HUES64 (cell line): ENCODE data around the gene KRT75.

ENCODE experiments used
- H3K27ac ChIP-seq: 2 replicates; pipeline ENCODE4 v1.7.0; 2013; ENCODE audit warnings: low read depth, low read length, inconsistent platforms
- H3K27me3 ChIP-seq: 2 replicates; pipeline ENCODE4 v1.6.1; 2013; ENCODE audit warnings: mild to moderate bottlenecking, low read length; ENCODE audit not compliant: insufficient read depth
- H3K36me3 ChIP-seq: 2 replicates; pipeline ENCODE4 v1.6.1; 2013; ENCODE audit warnings: mild to moderate bottlenecking, low read length; ENCODE audit not compliant: insufficient read depth
- H3K4me1 ChIP-seq: 2 replicates; pipeline ENCODE4 v1.6.1; 2013; ENCODE audit warnings: mild to moderate bottlenecking, low read length, moderate library complexity; ENCODE audit not compliant: insufficient read depth
- H3K4me3 ChIP-seq: 2 replicates; pipeline ENCODE4 v1.5.1; 2013; ENCODE audit warnings: mild to moderate bottlenecking, low read length, moderate library complexity
- H3K9ac ChIP-seq: 2 replicates; pipeline ENCODE4 v1.6.1; 2013; ENCODE audit warnings: mild to moderate bottlenecking, low read depth, low read length
- H3K9me3 ChIP-seq: 2 replicates; pipeline ENCODE4 v1.6.1; 2013; ENCODE audit warnings: low read depth, low read length; ENCODE audit not compliant: insufficient read depth
- WGBS: fragments of 150-250, 120-280 bp; methylation state at CpG from one replicate; pipeline ENCODE4 v1.1.7; 2013; ENCODE audit warnings: missing lambda C conversion rate; 5-methylcytosine and 5-hydroxymethylcytosine counted together

Gene KRT75

DNA sequence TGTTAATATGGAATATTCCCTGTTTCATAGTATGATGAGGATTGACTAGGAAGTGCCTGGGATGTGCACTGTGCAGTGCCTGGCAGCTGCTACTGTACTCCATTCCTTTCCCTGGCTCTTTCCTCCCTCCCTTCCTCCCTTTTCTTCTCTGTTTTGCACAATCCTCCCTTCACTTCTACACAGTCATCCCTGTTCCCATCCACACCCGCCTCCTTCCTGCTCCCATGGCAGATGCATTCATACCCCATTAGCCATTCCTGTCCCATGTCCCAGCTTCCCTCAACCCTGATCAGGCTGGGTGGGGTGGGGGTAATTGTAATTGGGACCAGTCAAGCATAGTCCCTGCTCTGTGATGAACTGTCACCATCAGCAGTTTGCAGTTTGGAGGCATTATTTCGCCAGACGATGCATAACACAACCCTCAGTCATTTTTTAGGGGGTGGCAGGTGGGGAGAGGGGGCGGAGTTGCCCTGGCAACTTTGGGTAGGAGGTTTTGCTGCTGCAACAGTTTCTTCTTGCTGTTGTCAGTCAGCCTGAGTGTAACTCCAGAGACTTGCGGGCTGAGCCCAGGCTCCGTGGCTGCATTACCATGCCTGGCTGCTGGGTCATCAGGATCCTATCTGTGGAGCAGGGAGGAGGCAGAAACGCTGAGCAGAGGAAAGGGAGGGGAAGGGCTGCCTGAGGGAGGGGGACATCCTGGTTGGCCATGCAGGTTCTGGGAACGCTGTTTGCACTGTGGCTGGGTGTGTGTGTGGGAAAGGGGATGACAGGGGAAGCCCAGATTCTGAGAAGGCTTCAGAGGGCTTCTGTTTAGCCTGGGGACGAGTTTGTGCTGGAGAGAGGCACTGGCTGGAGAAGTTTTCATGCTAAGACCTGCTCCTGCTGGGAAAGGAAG, 44.6 kb downstream of the KRT75 start:
- H3K27me3 ChIP-seq = no peaks in the 10 kb centered on the region
- no peaks in the 10 kb centered on the region for H3K36me3 ChIP-seq
- no peak overlapping the region for H3K4me3 ChIP-seq
- H3K9me3 ChIP-seq = no peaks in the 10 kb centered on the region
- 59% methylated on average over 9 of the region's 9 CpGs for WGBS
- no peak overlapping the region for H3K27ac ChIP-seq
- 0 out of 2 replicates have a peak, but pooled peaks cover 4% of the 10 kb centered on the region for H3K4me1 ChIP-seq
- H3K9ac ChIP-seq = no peak overlapping the region

DNA sequence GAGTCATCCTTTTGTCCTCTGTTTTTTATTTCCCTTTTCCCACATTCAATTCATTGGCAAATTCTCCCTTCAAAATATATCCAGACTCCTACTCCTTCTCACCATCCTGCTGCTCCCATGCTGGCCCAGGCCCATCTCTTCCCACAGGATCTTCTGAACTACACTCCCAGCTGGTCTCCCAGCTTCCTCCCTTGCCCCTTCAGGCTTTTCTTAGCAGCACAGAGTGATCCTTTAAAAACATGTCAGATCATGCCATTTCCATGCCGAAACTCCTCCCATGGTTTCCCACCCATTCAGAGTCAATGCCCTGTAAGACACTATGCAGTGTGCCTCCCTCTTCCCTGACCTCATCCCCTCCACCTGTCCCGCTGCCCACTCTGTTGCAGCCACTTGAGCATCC, 46.3 kb downstream of the KRT75 start:
- Histone ChIP-seq H3K4me3 (no peak overlapping the region), H3K9ac (no peak overlapping the region), H3K27ac (no peak overlapping the region), H3K36me3 (no peaks in the 10 kb centered on the region), H3K4me1 (0 out of 2 replicates have a peak, but pooled peaks cover 4% of the 10 kb centered on the region), H3K27me3 (no peaks in the 10 kb centered on the region), H3K9me3 (no peaks in the 10 kb centered on the region)
- 86% methylated on average over 2 of the region's 2 CpGs for WGBS

DNA sequence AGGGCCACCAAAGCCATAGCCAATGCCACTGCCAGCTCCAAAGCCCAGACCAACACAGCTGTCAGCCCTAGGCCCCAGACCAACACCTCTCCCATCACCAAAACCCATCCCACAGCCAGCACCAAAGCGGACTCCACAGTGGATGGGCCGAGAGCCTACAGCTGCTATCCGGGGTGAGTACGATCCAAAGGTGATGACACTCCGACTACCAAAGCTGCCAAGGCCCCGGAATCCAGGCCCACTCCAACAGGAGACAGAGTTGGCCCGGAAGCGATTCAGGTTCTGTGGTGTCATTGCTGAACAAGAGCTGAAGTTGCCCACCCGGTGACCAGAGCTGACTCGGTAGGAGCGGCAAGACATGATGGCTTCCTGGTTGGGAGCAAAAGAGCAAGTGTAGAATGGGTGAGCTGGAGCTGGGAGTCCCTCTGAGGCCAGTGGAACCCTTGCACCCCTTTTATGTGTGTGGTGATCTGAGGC, 48.9 kb downstream of the KRT75 start, which contains the start of gene KRT84:
Gene KRT84 (minus strand): TSS at position 427 of the 477 bp plus-strand sequence. CDS start 67 bp downstream, at position 360.
- WGBS = 95% methylated on average over 11 of the region's 11 CpGs

DNA sequence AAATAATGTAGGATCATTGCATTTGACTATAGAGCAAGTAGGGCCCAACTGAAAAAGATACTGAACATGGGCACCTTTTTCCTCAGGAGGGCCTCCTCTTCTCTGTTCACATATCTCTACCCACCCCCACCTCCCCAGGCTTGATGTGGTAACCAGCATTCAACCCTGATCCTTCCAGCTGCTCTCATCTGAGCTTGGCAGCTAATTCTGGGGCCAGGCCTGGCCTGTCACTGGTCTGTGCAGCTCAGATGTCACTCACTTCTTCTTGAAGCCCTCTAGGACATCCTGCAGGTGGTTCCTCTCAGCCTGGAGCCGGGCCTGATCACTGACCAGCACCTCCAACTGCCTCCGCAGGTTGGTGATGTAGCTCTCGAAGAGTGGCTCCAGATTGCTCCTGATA, 50.8 kb downstream of the KRT75 start:
- WGBS = 97% methylated on average over 3 of the region's 3 CpGs
- Histone ChIP-seq H3K9ac (no peak overlapping the region), H3K36me3 (no peaks in the 10 kb centered on the region), H3K4me3 (no peak overlapping the region), H3K9me3 (no peaks in the 10 kb centered on the region), H3K27me3 (peaks cover 3% of the 10 kb centered on the region; the same call in 1 of the 2 replicates), H3K4me1 (no peaks in the 10 kb centered on the region), H3K27ac (no peak overlapping the region)

More for the DNA sequence above, 48.9 kb downstream of the KRT75 start, which contains the start of gene KRT84:
- Histone ChIP-seq H3K4me3 (no peak within 1 kb of the TSS), H3K9ac (no peak within 1 kb of the TSS), H3K27me3 (no peaks in the 10 kb centered on the region), H3K27ac (no peak within 1 kb of the TSS), H3K36me3 (no peaks in the 10 kb centered on the region), H3K9me3 (no peaks in the 10 kb centered on the region), H3K4me1 (0 out of 2 replicates have a peak, but pooled peaks cover 4% of the 10 kb centered on the region)

DNA sequence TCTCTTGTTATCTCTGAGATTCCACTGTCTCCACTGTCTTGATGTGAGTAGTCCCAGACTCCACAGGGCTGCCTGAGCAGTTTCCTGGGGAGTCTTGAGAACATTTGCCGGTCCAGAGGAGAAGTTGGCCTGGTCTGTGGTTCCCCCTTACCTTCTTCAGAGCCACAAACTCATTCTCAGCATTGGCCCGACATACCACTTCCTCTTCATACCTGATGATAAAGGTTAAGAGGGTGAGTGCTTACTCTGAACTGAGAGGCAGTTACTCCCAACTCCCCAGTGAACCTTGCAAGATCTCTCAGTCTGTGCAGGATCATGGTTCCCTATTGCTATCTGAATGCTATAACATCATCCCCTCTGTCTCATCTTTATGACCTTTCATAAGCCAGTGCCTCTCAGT, 51.3 kb downstream of the KRT75 start:
- Histone ChIP-seq H3K4me3 (no peak overlapping the region), H3K27me3 (peaks cover 3% of the 10 kb centered on the region; the same call in 1 of the 2 replicates), H3K4me1 (no peaks in the 10 kb centered on the region), H3K9me3 (no peaks in the 10 kb centered on the region), H3K36me3 (no peaks in the 10 kb centered on the region), H3K9ac (no peak overlapping the region), H3K27ac (no peak overlapping the region)
- WGBS = 94% methylated on average over 1 of the region's 2 CpGs

DNA sequence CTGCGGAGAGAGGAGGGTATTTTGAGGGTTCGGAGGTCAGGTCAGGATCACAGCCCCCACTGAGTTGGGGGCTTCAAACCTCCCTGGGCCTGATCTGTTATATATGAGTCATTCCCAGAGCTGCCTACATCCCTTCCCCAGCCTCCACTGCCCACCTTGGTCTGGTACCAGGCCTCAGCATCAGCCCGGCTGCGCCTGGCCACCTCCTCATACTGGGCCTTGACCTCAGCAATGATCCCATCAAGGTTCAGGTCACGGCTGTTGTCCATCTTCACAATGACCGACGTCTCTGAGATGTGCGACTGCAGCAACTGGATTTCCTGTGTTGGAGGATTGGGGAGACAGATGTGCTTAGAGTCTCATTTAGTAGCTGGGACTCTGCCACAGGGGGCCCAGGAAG, 53.0 kb downstream of the KRT75 start:
- 94% methylated on average over 8 of the region's 8 CpGs for WGBS
- H3K4me1 ChIP-seq = no peaks in the 10 kb centered on the region
- no peaks in the 10 kb centered on the region for H3K36me3 ChIP-seq
- H3K4me3 ChIP-seq = no peak overlapping the region
- no peak overlapping the region for H3K9ac ChIP-seq
- H3K27ac ChIP-seq = no peak overlapping the region
- H3K9me3 ChIP-seq = no peaks in the 10 kb centered on the region
- H3K27me3 ChIP-seq = peaks cover 3% of the 10 kb centered on the region; the same call in 1 of the 2 replicates

DNA sequence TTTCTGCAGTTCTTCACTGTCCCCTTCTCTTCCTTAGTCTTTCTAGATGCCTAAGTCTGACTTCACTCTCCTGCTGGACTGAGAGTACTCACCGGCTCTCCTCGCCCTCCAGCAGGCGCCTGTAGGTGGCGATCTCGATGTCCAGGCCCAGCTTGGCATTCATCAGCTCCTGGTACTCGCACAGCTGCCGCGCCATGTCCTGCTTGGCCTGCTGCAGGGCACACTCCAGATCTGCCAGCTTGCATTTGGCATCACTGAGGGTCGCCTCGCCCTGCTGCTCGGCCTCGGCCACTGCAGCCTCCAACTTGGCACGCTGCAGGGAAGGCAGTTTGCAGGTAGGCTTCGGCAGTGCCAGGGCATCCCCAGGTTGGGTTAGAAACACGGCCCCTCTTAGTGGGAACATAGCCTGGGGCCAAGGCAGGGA, 53.9 kb downstream of the KRT75 start:
- 58% methylated on average over 15 of the region's 15 CpGs for WGBS
- H3K9ac ChIP-seq = no peak overlapping the region
- no peaks in the 10 kb centered on the region for H3K9me3 ChIP-seq
- no peak overlapping the region for H3K27ac ChIP-seq
- no peak overlapping the region for H3K4me3 ChIP-seq
- no peaks in the 10 kb centered on the region for H3K36me3 ChIP-seq
- H3K4me1 ChIP-seq = no peaks in the 10 kb centered on the region
- H3K27me3 ChIP-seq = peaks cover 3% of the 10 kb centered on the region; the same call in 1 of the 2 replicates

DNA sequence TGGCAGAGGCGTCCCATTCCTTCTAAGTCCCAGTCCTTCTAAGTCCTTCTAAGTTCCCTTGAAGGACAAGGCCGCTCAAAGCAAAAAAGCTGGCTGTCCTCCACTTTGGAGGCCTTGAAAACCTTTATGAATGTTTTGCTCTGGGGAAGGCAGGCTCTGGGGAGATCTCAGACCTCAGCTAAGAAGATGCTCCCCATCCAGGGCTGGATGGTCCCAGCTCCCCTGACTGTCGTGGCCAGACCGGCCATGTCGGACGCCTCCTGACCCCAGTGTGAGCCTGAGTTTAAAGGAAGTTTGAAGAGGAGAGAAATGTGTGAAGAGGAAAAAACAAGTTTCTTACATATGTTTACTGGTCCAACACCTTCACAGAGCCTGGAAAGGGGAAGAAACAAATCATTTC, 54.6 kb downstream of the KRT75 start:
- H3K27me3 ChIP-seq = peaks cover 3% of the 10 kb centered on the region; the same call in 1 of the 2 replicates

DNA sequence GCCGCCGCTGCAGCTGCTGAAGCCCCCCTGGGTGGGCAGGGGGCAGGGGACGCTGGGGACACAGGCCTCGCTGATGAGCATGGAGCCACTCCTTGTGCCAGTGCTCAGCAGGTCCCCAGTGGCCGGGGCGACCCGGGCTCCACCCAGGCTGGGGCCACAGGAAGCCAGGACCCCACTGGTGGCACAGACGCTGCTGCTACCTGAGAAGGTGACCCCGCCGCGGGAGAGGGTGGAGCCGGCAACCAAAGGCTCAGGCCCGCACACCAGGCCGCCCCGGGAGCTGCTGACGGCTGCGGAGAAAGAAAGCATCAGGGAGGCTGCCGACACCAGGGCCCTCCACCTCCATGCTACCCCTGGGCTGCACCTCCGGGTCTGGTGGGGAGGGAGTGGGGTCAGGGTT, 56.1 kb downstream of the KRT75 start:
- Histone ChIP-seq H3K27ac (no peak overlapping the region), H3K4me1 (no peaks in the 10 kb centered on the region), H3K9ac (no peak overlapping the region), H3K9me3 (no peaks in the 10 kb centered on the region), H3K27me3 (peaks cover 3% of the 10 kb centered on the region; the same call in 1 of the 2 replicates), H3K4me3 (no peak overlapping the region), H3K36me3 (no peaks in the 10 kb centered on the region)
- 89% methylated on average over 17 of the region's 19 CpGs for WGBS

More for the DNA sequence above, 54.6 kb downstream of the KRT75 start:
- WGBS = 94% methylated on average over 6 of the region's 6 CpGs
- Histone ChIP-seq H3K9me3 (no peaks in the 10 kb centered on the region), H3K4me1 (no peaks in the 10 kb centered on the region), H3K9ac (no peak overlapping the region), H3K36me3 (no peaks in the 10 kb centered on the region), H3K27ac (no peak overlapping the region), H3K4me3 (no peak overlapping the region)

DNA sequence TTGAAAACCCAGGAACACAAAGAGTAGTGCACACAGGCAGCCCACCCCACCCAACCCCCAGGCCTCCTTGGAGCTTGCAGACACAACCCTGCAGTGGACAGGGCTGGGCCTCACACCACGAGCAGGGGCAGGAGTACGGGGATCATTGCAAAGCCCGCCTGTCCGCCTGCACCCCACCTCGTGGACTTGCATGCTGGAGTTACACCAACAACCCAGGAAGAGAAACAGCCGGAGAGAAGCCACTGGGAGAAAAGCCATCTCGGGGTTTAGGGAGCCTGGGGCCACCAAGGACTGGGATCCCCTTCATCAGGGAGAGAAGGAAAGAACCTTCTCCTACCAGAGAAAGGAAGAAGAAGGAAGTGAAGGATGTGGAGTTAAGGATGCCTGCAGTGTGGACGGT, 56.9 kb downstream of the KRT75 start:
- Histone ChIP-seq H3K27me3 (peaks cover 3% of the 10 kb centered on the region; the same call in 1 of the 2 replicates), H3K9me3 (no peaks in the 10 kb centered on the region), H3K9ac (no peak overlapping the region), H3K4me1 (no peaks in the 10 kb centered on the region), H3K4me3 (no peak overlapping the region), H3K36me3 (no peaks in the 10 kb centered on the region), H3K27ac (no peak overlapping the region)
- WGBS = 94% methylated on average over 8 of the region's 8 CpGs
